K562 (cell line): ENCODE results near the gene PLPP4. TPM values are rescaled to one million over a fixed set of nuclear protein-coding genes. Genes with fewer than 3 reads are reported as not detected.
A peak's percentile ranks its signal among the peaks of the same experiment; 100 is the strongest.

Experiments
- ATAC-seq: fragments of 200-7000 bp; cut with Tn5 transposase; 3 replicates; pipeline ENCODE4 v1.9.1; 2020; ENCODE audit warnings: moderate library complexity
- BruUV-seq: library from RNA; stranded (reverse); fragments of 400-500 nt; replicated peaks from 2 replicates; lab custom pipeline; 2021; lab: Mats Ljungman, UMichigan
- CTCF ChIA-PET: fragments of 300-600 bp; formaldehyde crosslinking; extraction: SDS; loops from one replicate; lab custom pipeline; 2021; ENCODE audit warnings: low intra/inter-chr PET ratio; lab: Yijun Ruan, JAX
- POLR2A ChIA-PET: fragments of 300-600, 350-650 bp; sonication (Branson Sonifier 250); formaldehyde crosslinking; extraction: SDS; loops from one replicate; lab custom pipeline; 2021; ENCODE audit warnings: antibody characterized with exemption, inconsistent platforms; lab: Yijun Ruan, JAX
- DNase-seq, 4 experiments: peaks; one replicate each; pipeline versions ENCODE4 v3.0.0 to v3.0.0-alpha.2; 2011 to 2018; ENCODE audit warnings: low spot score in 3 of 4, mixed read lengths in 3 of 4; ENCODE audit errors: extremely low read depth in 1 of 4
- FAIRE-seq: peaks from 2 replicates; lab custom pipeline; 2011; peaks lifted over from hg19 to GRCh38; lab: Jason Lieb, UNC
- H2AFZ ChIP-seq: 2 replicates; pipeline ENCODE4 v1.6.0; 2011; ENCODE audit warnings: low read depth, low read length, control low read depth, inconsistent platforms
- H3K27ac ChIP-seq: fragments of 200-600 bp; 3 replicates; pipeline ENCODE4 v1.8.0; 2011; ENCODE audit warnings: low read depth, mild to moderate bottlenecking, control low read depth, inconsistent platforms, low read length, moderate library complexity, mixed read lengths; ENCODE audit errors: extremely low read depth
- H3K27me3 ChIP-seq, 2 experiments: fragments of 300-600 bp in 1 of 2; 2 replicates in 1 of 2; 3 replicates in 1 of 2; pipeline versions ENCODE4 v1.6.0 to v1.8.0; 2011; ENCODE audit warnings: inconsistent platforms in 2 of 2, low read length in 2 of 2, mild to moderate bottlenecking in 1 of 2, mixed read lengths in 1 of 2, moderate library complexity in 1 of 2; ENCODE audit not compliant: control insufficient read depth in 2 of 2, insufficient read depth in 2 of 2
- H3K36me3 ChIP-seq: fragments of 300-600 bp; 3 replicates; pipeline ENCODE4 v1.8.0; 2011; ENCODE audit warnings: mild to moderate bottlenecking, low read length, inconsistent platforms; ENCODE audit not compliant: control insufficient read depth, insufficient read depth
- H3K4me1 ChIP-seq, 2 experiments: fragments of 200-600 bp in 1 of 2; replicated peaks in 1 of 2; 2 replicates in 1 of 2; 3 replicates in 1 of 2; pipeline versions ENCODE4 v1.5.1 to v1.8.0; 2011; ENCODE audit warnings: inconsistent platforms in 2 of 2, low read length in 2 of 2, mild to moderate bottlenecking in 1 of 2, mixed read lengths in 1 of 2, moderate library complexity in 1 of 2; ENCODE audit not compliant: control insufficient read depth in 2 of 2, insufficient read depth in 2 of 2
- H3K4me2 ChIP-seq: 2 replicates; pipeline ENCODE4 v1.6.1; 2011; ENCODE audit warnings: low read length, control low read depth, inconsistent platforms, mixed read lengths; ENCODE audit not compliant: insufficient read depth
- H3K4me3 ChIP-seq: fragments of 200-600 bp; sonication (generic), shearing (Covaris generic); 2 replicates; pipeline ENCODE4 v1.5.1; 2016; ENCODE audit warnings: control low read depth, inconsistent platforms
- H3K79me2 ChIP-seq: fragments of 200-600 bp; 3 replicates; pipeline ENCODE4 v1.8.0; 2011; ENCODE audit warnings: low read length, inconsistent platforms; ENCODE audit not compliant: control insufficient read depth, insufficient read depth
- H3K9ac ChIP-seq, 2 experiments: 2 replicates each; pipeline versions ENCODE4 v1.6.0 to v1.6.1; 2011; ENCODE audit warnings: low read depth in 2 of 2, low read length in 2 of 2, control low read depth in 1 of 2, inconsistent platforms in 1 of 2, mild to moderate bottlenecking in 1 of 2, mixed read lengths in 1 of 2; ENCODE audit not compliant: insufficient read depth in 1 of 2
- H3K9me1 ChIP-seq: one replicate; pipeline ENCODE4 v1.6.0; 2011; ENCODE audit warnings: inconsistent platforms, mild to moderate bottlenecking, low read length, moderate library complexity; ENCODE audit not compliant: control insufficient read depth, insufficient read depth
- H3K9me3 ChIP-seq: replicated peaks from 2 replicates; pipeline ENCODE4 v1.5.1; 2011; ENCODE audit warnings: low read depth, low read length, inconsistent platforms; ENCODE audit not compliant: control insufficient read depth, insufficient read depth
- H4K20me1 ChIP-seq: replicated peaks from 2 replicates; pipeline ENCODE4 v1.6.1; 2011; ENCODE audit warnings: low read length, inconsistent platforms, mixed read lengths; ENCODE audit not compliant: control insufficient read depth, insufficient read depth
- ADNP ChIP-seq: fragments of 200-800 bp; sonication (Bioruptor generic); IDR thresholded peaks from 2 replicates; pipeline ENCODE4 v1.6.1; 2016; ENCODE audit warnings: missing genetic modification characterization, missing compliant biosample characterization
- CEBPB ChIP-seq: fragments of 450-650 bp; IDR thresholded peaks from 2 replicates; pipeline ENCODE4 v1.6.1; 2016; ENCODE audit warnings: missing genetic modification characterization, missing compliant biosample characterization
- CEBPG ChIP-seq, 3 experiments: fragments of 200-800 bp in 1 of 3; sonication (Bioruptor generic) in 1 of 3; sonication (generic) in 1 of 3; formaldehyde crosslinking in 1 of 3; IDR thresholded peaks in 2 of 3; conservative IDR thresholded peaks in 1 of 3; 2 replicates each; pipeline versions ENCODE4 v1.6.1 to v1.8.0; 2016 to 2022; ENCODE audit warnings: missing compliant biosample characterization in 2 of 3, missing genetic modification characterization in 2 of 3, mild to moderate bottlenecking in 1 of 3, missing genetic modification reagents in 1 of 3
- EZH2 ChIP-seq: IDR thresholded peaks from 2 replicates; pipeline ENCODE4 v1.6.1; 2012; ENCODE audit warnings: low read depth, mild to moderate bottlenecking, inconsistent platforms, low read length, borderline replicate concordance
- FOXP1 ChIP-seq: sonication (generic); formaldehyde crosslinking; IDR thresholded peaks from 2 replicates; pipeline ENCODE4 v1.8.0; 2022; ENCODE audit warnings: mild to moderate bottlenecking, missing genetic modification reagents
- KDM4B ChIP-seq, 2 experiments: fragments of 450-650 bp in 1 of 2; sonication (generic) in 1 of 2; IDR thresholded peaks; 2 replicates each; pipeline ENCODE4 v1.6.1; 2016 to 2017; ENCODE audit warnings: borderline replicate concordance in 2 of 2, antibody characterized with exemption in 1 of 2, low read depth in 1 of 2, mild to moderate bottlenecking in 1 of 2
- ZC3H11A ChIP-seq: IDR thresholded peaks from 2 replicates; pipeline ENCODE4 v1.6.1; 2012; ENCODE audit warnings: low read depth, low read length, improper control_type of control experiment
- ZNF12 ChIP-seq: sonication (generic); formaldehyde crosslinking; IDR thresholded peaks from 2 replicates; pipeline ENCODE4 v1.4.0; 2020; ENCODE audit warnings: mild to moderate bottlenecking, missing genetic modification reagents
- WGBS: fragments of 100-300 bp; shearing (Covaris generic); methylation state at CpG from one replicate; pipeline ENCODE4 v1.1.6; 2016; ENCODE audit warnings: low coverage, mixed read lengths; ENCODE audit not compliant: insufficient coverage; ENCODE audit errors: missing lambda C conversion rate; 5-methylcytosine and 5-hydroxymethylcytosine counted together
- in situ Hi-C: fragments of 300-500 bp; cut with MboI; formaldehyde crosslinking; loops from 4 replicates; pipeline ENCODE4 v1.15.0; 2018; ENCODE audit warnings: inconsistent platforms, mixed read lengths
- intact Hi-C: fragments of 100-400 bp; cut with micrococcal nuclease; formaldehyde crosslinking; loops from 2 replicates; pipeline ENCODE4 v1.14.2; 2022
- polyA plus RNA-seq, 8 experiments: library from polyadenylated mRNA; depleted of rRNA in 4 of 8; stranded (reverse) in 5 of 8; unstranded in 3 of 8; fragments of >200 nt; fragmentation: Nextera tagmentation in 2 of 8; fragmentation: Illumina TruSeq in 1 of 8; extraction: Ambion mirVana in 2 of 8; extraction: Trizol in 1 of 8; gene quantifications; 2 replicates each; pipeline versions ENCODE4 v1.2.1 to v1.2.3, GENCODE V29; 2011 to 2014; ENCODE audit warnings: inconsistent platforms in 1 of 8, missing spikeins in 1 of 8
- total RNA-seq, 7 experiments: library from RNA; depleted of rRNA in 6 of 7; stranded (reverse); fragments of >200 nt in 6 of 7; fragmentation: Illumina TruSeq in 2 of 7; extraction: Trizol in 2 of 7; gene quantifications; 2 replicates each; pipeline versions ENCODE4 v1.2.1 to v1.2.3, GENCODE V29; 2011 to 2021; ENCODE audit warnings: low replicate concordance in 1 of 7
- TF ChIP-seq, protein P1 (sequence below): fragments of 450-650 bp; IDR thresholded peaks from 2 replicates; pipeline ENCODE4 v1.6.1; 2016; ENCODE audit warnings: low read depth

Gene PLPP4
- total and polyA plus RNA-seq, 9 of the 15 experiments (the other 6 are each of a cell fraction or from before 2014, with no cell fraction given), result 0.08 TPM; not detected in 8

GRCh38 chr10:120573355-120573754 is 116.3 kb downstream of the PLPP4 start:
- TF ChIP-seq CEBPG (CRISPR knock-in tag; IDR thresholded peaks at IDR 0.05) (no peak), CEBPG (tag; conservative IDR thresholded peaks at IDR 0.05 in 1 of 2, IDR thresholded peaks at IDR 0.05 in 1 of 2) (0 out of 4 replicates have a peak, but pooled peaks of 1 of the 2 experiments have one; percentile 29), ZNF12 (no peak), ADNP (tag) (no peak), EZH2 (no peak), CEBPB (peak; percentile 57), KDM4B (IDR thresholded peaks at IDR 0.05; ENCODE audit: borderline replicate concordance in 2 of 2, low read depth in 1 of 2) (no peak), ZC3H11A (no peak), FOXP1 (no peak)
- TF ChIP-seq, protein P1, sequence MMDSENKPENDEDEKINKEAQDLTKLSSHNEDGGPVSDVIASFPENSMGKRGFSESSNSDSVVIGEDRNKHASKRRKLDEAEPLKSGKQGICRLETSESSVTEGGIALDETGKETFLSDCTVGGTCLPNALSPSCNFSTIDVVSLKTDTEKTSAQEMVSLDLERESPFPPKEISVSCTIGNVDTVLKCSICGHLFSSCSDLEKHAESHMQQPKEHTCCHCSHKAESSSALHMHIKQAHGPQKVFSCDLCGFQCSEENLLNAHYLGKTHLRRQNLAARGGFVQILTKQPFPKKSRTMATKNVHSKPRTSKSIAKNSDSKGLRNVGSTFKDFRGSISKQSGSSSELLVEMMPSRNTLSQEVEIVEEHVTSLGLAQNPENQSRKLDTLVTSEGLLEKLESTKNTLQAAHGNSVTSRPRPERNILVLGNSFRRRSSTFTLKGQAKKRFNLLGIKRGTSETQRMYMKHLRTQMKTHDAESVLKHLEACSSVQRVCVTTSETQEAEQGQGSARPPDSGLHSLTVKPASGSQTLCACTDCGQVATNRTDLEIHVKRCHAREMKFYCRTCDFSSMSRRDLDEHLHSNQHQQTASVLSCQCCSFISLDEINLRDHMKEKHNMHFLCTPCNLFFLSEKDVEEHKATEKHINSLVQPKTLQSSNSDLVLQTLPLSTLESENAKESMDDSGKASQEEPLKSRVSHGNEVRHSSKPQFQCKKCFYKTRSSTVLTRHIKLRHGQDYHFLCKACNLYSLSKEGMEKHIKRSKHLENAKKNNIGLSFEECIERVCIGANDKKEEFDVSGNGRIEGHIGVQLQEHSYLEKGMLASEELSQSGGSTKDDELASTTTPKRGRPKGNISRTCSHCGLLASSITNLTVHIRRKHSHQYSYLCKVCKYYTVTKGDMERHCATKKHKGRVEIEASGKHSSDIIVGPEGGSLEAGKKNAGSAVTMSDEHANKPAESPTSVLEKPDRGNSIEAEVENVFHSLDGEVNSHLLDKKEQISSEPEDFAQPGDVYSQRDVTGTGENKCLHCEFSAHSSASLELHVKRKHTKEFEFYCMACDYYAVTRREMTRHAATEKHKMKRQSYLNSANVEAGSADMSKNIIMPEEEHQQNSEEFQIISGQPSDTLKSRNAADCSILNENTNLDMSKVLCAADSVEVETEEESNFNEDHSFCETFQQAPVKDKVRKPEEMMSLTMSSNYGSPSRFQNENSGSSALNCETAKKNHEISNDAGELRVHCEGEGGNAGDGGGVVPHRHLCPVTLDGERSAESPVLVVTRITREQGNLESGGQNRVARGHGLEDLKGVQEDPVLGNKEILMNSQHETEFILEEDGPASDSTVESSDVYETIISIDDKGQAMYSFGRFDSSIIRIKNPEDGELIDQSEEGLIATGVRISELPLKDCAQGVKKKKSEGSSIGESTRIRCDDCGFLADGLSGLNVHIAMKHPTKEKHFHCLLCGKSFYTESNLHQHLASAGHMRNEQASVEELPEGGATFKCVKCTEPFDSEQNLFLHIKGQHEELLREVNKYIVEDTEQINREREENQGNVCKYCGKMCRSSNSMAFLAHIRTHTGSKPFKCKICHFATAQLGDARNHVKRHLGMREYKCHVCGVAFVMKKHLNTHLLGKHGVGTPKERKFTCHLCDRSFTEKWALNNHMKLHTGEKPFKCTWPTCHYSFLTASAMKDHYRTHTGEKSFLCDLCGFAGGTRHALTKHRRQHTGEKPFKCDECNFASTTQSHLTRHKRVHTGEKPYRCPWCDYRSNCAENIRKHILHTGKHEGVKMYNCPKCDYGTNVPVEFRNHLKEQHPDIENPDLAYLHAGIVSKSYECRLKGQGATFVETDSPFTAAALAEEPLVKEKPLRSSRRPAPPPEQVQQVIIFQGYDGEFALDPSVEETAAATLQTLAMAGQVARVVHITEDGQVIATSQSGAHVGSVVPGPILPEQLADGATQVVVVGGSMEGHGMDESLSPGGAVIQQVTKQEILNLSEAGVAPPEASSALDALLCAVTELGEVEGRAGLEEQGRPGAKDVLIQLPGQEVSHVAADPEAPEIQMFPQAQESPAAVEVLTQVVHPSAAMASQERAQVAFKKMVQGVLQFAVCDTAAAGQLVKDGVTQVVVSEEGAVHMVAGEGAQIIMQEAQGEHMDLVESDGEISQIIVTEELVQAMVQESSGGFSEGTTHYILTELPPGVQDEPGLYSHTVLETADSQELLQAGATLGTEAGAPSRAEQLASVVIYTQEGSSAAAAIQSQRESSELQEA, result no peak
- Histone ChIP-seq H3K27me3 (no peaks in the 10 kb centered on the region), H3K79me2 (no peaks in the 10 kb centered on the region), H4K20me1 (no peaks in the 10 kb centered on the region; the same call in 1 of the 2 replicates), H3K9me1 (no peaks in the 10 kb centered on the region), H3K27ac (no peak overlapping the region), H3K4me1 (no peaks in the 10 kb centered on the region), H3K4me3 (no peak overlapping the region), H3K9me3 (no peaks in the 10 kb centered on the region), H3K4me2 (no peak overlapping the region), H3K9ac (no peak overlapping the region), H2AFZ (no peak overlapping the region), H3K36me3 (no peaks in the 10 kb centered on the region)
- in situ Hi-C loops, result no loop called here
- no TSS peak for BruUV-seq
- intact Hi-C loops, result no loop called here
- WGBS, result 0% methylated on average over 2 of the region's 2 CpGs
- ChIA-PET CTCF (no interaction called here), POLR2A (interaction anchor here (0.9 kb wide), 1 partner anchor 20 kb away, joined by 4 read pairs; no protein-coding TSS in a partner anchor)
- DNase-seq, result no peak
- FAIRE-seq, result no peak
- ATAC-seq, result no peak
